Brain microvascular endothelial cell (primary cell): ENCODE data around the gene MAGED1.

Experiments
- DNase-seq: peaks from one replicate; pipeline ENCODE4 v3.0.0-alpha.2; 2020
- H3K27ac ChIP-seq: fragments of 250-450 bp; sonication (Bioruptor Pico); 2 replicates; pipeline ENCODE4 v1.5.1; 2020; ENCODE audit warnings: mild to moderate bottlenecking, moderate library complexity
- H3K27me3 ChIP-seq: fragments of 250-450 bp; sonication (Bioruptor Pico); replicated peaks from 2 replicates; pipeline ENCODE4 v1.5.1; 2020; ENCODE audit warnings: mild to moderate bottlenecking
- H3K36me3 ChIP-seq: fragments of 250-450 bp; sonication (Bioruptor Pico); replicated peaks from 2 replicates; pipeline ENCODE4 v1.5.1; 2020; ENCODE audit warnings: mild to moderate bottlenecking
- H3K4me3 ChIP-seq: 2 replicates; pipeline ENCODE4 v1.5.1; 2011; ENCODE audit warnings: low read depth, mild to moderate bottlenecking, control low read depth, low read length, moderate library complexity
- in situ Hi-C: cut with HindIII; loops from 2 replicates; pipeline ENCODE4 v1.10.0; 2017; ENCODE audit warnings: low sequenced_read_pairs, low pct_ligation_motif_present
- TF ChIP-seq, protein P1 (sequence below): IDR thresholded peaks from 2 replicates; pipeline ENCODE4 v1.5.1; 2011; ENCODE audit warnings: low read depth, mild to moderate bottlenecking, moderate library complexity, low read length, control low read depth, inconsistent platforms; ENCODE audit errors: missing control alignments

The MAGED1 gene

DNA sequence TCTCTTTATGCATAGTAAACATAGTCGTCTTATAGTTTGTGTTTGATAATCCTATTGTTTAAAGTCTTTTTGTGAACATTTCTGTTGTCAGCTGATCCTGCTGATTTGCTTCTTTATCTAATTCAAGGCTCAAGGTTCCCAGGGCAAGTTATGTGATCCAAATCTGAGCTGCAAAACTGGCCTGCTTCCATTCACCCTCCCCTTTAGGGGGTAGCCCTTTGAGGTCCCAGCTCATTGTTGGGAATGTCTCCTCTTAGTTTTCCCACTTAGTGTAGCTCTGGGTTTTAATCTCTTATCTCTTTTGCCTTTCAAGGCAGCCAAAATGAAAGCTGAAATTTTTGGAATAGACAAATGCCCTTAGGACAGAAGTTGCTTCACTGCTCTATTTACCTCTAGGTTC lies 40.2 kb upstream of the MAGED1 start:
- Histone ChIP-seq H3K36me3 (no peaks in the 10 kb centered on the region), H3K27me3 (no peaks in the 10 kb centered on the region), H3K27ac (no peak overlapping the region), H3K4me3 (no peak overlapping the region)
- TF ChIP-seq, protein P1, sequence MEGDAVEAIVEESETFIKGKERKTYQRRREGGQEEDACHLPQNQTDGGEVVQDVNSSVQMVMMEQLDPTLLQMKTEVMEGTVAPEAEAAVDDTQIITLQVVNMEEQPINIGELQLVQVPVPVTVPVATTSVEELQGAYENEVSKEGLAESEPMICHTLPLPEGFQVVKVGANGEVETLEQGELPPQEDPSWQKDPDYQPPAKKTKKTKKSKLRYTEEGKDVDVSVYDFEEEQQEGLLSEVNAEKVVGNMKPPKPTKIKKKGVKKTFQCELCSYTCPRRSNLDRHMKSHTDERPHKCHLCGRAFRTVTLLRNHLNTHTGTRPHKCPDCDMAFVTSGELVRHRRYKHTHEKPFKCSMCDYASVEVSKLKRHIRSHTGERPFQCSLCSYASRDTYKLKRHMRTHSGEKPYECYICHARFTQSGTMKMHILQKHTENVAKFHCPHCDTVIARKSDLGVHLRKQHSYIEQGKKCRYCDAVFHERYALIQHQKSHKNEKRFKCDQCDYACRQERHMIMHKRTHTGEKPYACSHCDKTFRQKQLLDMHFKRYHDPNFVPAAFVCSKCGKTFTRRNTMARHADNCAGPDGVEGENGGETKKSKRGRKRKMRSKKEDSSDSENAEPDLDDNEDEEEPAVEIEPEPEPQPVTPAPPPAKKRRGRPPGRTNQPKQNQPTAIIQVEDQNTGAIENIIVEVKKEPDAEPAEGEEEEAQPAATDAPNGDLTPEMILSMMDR = no peak
- in situ Hi-C loops = no loop called here
- DNase-seq = no peak

DNA sequence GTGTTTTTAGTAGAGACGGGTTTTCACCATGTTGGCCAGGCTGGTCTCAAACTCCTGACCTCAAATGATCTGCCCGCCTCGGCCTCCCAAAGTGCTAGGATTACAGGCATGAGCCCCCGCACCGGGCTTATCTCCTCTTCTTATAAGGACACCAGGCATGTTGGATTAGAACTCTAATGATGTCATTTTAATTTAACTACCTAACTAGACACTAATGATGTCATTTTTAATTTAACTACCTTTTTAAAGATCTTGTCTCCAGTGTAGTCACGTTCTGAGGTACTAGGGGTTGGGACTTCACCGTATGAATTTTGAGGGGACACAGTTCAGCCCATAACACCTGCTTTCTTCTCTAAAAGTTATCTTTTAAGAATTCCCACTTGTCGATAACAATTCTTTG lies 37.7 kb upstream of the MAGED1 start:
- no peak for DNase-seq
- in situ Hi-C loops = no loop called here
- Histone ChIP-seq H3K27me3 (no peaks in the 10 kb centered on the region), H3K4me3 (no peak overlapping the region), H3K27ac (no peak overlapping the region), H3K36me3 (no peaks in the 10 kb centered on the region)
- TF ChIP-seq, protein P1 = no peak

DNA sequence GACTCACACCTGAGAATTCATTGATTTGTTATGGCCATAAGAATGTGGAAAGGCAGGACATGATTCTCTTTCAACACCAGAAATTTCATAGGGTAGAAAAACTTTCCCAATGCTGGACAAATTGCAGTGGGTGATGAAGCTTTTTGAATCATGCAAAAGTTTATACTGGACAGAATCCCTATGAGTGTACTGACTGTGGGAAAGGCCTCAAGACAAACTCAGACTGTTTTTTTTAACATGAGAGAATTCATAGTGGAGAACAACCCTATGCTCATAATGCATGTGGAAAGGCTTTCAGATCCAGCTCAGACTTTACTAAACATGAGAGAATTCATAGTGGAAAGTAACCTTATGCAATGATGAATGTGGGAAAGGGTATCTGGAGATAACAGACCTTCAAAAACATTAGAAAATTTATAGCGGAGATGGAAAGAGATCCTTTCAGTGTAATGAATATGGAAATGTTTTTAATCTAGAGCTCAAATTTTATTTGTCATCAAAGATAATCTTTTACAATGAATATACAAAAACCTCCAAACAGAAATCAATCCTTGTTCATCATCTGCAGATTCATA lies 36.2 kb upstream of the MAGED1 start:
- H3K27me3 ChIP-seq = no peaks in the 10 kb centered on the region
- in situ Hi-C loops = no loop called here
- DNase-seq = no peak

DNA sequence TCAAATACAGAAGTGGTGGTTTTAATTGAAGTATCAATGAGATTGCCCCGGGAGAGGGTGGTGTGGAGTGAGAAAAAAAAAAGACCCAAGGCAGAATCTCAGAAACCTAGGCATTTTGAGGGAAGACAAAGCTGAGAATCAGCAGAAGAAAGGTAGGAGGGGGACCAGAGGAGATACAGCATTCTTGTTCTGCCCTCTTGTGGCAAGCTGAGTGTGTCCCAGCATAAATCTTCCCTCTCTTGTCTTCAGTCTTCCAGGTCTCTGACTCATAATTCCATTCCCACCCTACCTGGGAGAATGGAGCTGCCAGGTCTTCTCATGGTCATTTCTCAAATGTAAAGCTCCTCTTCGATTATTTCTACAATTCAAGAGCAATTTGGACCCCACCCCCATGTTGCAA lies 32.7 kb upstream of the MAGED1 start:
- in situ Hi-C loops = no loop called here
- H3K27me3 ChIP-seq = no peaks in the 10 kb centered on the region
- no peak for DNase-seq

More for the DNA sequence above, 36.2 kb upstream of the MAGED1 start:
- no peak overlapping the region for H3K27ac ChIP-seq
- no peak overlapping the region for H3K4me3 ChIP-seq
- TF ChIP-seq, protein P1 = no peak
- H3K36me3 ChIP-seq = no peaks in the 10 kb centered on the region

DNA sequence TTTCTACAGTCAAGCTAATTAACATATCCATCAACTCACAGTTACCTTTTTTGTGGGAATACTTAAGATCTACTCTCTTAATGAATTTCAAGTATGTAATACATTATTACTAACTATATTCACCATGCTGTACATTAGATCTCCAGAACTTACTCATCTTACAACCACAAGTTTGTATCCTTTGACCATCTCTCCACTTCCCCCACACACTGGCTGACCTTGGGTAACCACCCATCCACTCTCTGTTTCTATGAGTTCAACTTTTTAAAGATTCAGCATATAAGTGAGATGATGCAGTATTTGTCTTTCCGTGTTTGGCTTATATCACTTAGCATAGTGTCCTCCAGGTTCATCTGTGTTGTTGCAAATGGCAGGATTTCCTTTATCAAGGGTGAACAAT lies 30.5 kb upstream of the MAGED1 start:
- in situ Hi-C loops = no loop called here
- Histone ChIP-seq H3K27me3 (no peaks in the 10 kb centered on the region), H3K27ac (no peak overlapping the region), H3K36me3 (no peaks in the 10 kb centered on the region), H3K4me3 (no peak overlapping the region)
- TF ChIP-seq, protein P1 = no peak
- no peak for DNase-seq

More for the DNA sequence above, 32.7 kb upstream of the MAGED1 start:
- H3K4me3 ChIP-seq = no peak overlapping the region
- TF ChIP-seq, protein P1 = peak; percentile 64
- no peak overlapping the region for H3K27ac ChIP-seq
- no peaks in the 10 kb centered on the region for H3K36me3 ChIP-seq

DNA sequence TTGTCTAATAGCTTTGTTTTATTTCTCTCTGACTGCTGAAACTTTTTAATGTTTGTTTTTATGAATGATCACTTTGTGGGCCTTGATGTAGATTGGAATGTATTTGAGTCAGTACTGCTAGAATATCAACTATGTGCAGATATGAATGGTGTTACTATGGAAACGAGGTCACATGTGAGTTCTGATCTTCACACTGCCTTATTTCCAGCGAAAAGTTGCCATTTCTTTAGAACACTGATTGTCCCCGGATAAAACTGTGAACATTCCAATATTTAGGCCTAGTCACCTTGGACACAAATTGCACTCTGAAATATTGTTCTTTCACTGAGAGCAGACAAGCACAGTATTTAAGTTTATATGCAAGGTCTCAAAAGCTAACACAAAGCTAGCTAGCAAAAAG lies 27.2 kb upstream of the MAGED1 start:
- no peaks in the 10 kb centered on the region for H3K36me3 ChIP-seq
- TF ChIP-seq, protein P1 = no peak
- H3K27me3 ChIP-seq = no peaks in the 10 kb centered on the region
- no peak overlapping the region for H3K4me3 ChIP-seq
- H3K27ac ChIP-seq = peak overlapping the region; percentile 54
- in situ Hi-C loops = no loop called here
- peak; percentile 36 for DNase-seq
